ENCODE results near the gene CDX1. TPM values are rescaled to one million over a fixed set of nuclear protein-coding genes. Genes with fewer than 3 reads are reported as not detected.

CDX1 gene
- total RNA-seq, 1 donor from 2014 or later, result not detected

DNA sequence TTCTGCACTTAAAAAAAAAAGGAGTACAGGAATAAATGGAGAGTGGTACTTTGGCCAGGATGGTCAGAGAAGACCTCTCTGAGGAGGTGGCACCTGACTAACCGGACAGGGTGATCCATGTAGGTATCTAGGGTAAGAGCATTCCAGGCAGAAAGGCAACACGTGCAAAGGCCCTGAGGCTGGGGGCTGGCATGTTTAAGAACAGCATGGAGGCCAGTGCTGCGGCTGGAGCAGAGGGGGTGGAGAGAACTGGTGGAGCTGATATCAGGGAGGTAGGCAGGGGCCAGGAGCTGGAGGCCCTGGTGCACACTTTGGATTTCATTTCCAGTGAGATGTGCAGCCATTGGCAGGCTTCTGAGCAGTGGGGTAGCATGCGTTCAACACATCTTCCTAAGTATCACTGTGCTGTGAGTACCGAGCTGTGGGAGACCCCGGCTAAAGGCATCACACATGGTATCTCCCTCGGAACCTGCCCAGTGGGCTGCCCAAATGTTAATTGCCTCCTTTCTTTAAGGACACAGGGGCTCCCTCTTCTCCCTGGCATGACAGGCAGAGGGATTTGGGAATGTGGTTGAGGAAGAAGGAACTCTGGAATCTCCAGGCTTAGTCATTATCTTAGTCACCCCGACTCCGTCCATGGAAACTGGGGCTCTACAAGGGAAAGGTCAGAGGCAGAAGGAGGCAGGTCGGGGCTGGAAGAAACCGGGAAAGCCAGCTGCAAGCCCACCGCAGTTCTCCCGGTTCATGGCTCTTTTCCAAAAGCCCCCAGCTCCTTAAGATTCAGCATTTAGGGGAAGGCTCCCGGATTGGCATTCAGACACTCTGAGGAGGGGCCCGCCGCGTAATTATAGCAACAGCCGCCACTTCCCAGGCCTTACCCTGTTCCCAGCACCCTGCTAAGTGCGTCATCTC lies 41.9 kb downstream of the CDX1 start:
- DNase-seq (ENCODE audit: low read depth), result peak; percentile 18

DNA sequence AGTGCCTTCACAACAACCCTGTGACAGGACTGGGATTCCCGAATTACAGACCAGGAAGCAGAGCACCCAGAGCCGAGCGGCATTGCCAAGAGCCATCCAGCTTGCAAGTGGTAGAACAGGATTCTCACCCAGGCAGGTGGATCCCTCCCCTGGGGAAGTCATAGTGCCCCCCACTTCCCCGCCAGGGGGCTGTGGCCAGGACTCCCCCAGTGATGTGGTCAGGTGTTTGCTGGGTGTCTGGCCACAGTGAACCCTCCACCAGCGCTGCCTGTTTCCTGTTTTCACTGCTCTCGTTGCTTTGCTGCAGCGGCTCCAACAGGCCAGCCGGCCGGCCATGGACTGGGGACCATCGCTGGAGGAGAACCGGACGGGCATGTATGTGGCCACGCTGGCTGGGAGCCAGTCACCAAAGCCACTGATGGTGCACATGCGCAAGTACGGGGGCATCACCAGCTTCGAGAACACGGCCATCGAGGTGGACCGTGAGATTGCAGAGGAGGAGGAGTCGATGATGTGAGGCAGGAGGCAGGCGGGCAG lies 42.6 kb downstream of the CDX1 start:
- DNase-seq (ENCODE audit: low read depth), result no peak

DNA sequence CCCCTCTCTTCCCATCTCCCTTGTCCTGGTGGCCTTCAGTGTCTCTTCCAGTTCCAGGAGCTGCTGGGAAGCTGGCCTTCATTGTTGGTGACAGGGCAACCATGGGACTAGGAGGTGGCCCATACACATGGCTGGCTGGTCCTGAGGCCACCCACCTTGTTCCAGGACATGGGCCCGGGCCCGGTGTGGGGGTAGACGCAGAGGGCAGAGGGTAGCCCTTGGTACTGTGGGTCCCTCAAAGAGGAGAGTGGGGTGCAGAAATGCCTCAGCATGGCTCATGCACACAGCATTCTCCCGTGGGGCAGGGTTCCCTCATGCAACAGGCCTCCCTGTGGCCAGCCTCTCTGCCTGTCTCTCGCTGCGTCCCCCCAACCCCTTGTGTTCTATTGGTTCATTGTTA lies 44.1 kb downstream of the CDX1 start:
- no peak for DNase-seq (ENCODE audit: low read depth)

DNA sequence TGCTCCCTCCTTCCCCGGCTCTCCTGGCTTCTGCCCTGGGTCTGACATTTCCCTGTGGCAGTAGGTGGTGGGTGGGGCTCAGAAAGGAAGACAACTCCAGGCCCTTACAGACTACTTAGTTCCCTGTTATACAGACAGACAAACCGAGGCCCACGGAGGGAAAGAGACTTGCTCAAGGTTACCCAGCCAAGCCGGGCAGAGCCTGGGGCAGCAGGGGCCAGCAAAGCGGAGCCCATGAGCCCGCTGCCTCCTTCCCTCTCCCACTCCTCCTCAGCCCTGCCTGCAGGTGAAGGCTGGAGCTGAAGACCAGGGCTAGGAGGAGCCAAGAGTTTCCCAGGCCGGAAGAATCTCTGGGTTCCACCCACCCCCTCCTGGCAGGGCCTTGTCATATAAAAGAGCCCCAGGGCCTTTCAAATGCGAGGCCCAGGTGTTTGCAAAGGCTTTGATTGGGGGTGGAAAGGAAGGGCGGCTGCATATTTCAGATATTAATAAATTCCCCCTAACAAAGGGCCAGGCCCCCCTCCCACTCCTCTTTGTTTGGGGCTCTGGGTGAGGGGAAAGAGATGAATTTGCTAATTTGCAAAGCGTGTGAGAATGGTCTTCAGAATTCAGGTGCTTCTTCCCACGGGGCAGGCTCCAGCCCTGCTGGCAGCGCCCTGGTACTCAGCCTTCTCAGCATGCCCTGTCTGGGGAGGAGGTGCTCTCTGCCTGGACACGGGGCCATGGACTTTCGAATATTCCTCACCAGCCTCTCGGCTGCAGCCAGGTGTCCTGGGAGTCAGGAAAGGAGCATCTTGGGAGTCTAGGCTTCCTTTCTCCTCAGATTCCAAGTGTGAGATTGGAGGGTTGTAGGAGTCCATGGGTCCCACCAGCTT lies 44.8 kb downstream of the CDX1 start:
- DNase-seq (ENCODE audit: low read depth), result no peak

DNA sequence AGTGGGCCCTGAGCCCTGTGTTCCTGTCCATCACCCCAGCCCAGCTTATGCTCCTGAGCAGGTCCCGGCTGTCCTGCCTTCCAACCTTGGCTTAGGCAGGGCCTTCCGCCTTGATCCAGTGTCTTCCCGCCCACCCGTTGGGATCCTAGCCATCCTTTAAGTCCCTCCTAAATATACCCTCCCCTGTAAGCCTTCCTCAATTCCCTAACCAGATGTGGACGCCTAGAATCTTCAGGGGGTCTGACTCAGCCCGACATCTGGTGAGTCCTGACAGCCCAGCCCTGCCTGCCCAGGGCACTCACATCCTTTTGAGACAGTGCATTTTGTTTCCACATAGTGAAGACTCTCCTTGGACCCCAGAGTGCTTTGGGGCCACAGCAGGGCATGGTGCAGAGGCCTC lies 47.0 kb downstream of the CDX1 start:
- no peak for DNase-seq (ENCODE audit: low read depth)

DNA sequence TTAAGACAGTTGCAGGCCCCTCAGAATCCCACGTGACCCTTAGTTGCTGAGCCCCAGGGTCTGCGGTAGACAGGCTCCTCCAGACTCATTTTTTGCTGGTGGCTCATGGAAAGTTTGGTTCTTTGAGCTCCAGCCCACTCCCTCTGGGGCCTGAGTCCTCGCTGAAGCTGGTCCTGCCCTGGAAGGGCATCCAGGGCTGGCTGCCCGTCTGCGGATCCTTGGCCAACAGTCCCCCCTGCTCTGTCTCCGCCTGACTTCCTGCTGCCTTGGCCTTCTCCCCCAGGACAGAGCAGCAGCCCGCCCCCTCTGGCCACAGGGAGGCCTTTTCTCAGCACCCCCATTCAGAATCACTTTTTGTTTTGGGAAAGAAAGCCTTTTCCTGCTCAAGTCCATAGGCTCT lies 47.7 kb downstream of the CDX1 start:
- no peak for DNase-seq (ENCODE audit: low read depth)

DNA sequence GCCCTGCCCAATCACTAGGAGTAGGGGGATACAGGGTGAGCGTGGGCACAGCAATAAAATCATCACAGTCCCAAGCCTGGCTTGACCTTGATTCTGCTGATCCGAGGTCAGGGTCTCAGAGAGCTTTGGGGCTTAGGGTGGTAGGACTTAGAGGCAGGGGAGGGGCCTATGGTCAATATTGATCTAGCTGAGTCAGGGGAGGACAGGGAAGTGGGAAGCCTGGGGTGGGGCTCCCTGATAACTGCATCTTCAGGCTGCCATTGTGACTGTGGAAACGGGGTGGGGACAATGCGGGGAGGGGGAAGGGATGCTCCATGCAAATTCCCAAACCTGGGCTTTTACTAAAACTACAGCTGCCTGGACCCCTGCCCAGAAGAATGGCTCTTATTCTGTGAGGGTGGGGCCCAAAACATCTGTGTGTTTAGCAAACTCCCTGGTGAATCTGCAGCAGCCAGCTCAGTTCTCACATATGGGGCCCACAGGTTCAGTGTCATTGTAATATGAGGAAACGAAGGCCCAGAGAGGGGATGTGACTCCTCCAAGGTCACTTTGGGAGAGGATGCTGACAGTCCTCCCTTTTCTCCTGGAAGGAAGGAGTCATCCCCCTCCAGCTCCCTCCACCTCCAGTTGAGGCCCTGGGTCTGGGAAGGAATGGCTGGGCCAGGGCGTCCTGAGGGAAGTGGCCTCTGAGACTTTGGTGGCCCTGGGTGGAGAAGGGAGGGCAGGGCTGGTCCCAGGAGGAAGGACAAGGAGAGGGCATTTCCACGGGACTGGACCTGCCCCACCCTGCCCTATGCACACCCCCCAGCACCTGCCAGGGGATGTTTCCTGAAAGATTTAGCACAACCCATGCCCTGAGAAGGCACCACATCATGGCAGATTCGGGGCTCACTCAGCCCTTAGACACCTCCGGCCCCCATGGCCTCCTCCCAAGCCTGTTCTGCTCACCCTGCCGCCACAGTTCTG lies 49.7 kb downstream of the CDX1 start:
- DNase-seq (ENCODE audit: low read depth), result no peak

DNA sequence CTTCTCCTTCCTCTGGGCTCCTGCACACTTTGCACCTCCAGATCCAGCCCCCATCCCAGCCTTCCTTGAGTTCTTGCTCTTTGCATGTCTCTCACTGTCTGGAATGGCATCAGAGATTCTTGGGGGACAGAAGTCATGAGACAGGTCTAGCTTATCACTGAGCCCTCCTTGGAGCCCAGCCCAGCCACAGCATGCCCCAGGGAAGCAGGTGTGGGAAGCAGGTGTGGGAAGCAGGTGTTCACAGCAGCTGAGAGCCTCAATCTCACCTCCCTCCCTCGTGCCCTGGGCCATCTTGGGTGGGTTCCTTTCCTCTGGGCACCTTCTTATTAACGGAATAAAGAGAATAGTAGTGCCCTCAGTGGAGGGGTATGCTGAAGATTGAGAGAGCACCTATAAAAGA lies 50.5 kb downstream of the CDX1 start:
- no peak for DNase-seq (ENCODE audit: low read depth)

DNA sequence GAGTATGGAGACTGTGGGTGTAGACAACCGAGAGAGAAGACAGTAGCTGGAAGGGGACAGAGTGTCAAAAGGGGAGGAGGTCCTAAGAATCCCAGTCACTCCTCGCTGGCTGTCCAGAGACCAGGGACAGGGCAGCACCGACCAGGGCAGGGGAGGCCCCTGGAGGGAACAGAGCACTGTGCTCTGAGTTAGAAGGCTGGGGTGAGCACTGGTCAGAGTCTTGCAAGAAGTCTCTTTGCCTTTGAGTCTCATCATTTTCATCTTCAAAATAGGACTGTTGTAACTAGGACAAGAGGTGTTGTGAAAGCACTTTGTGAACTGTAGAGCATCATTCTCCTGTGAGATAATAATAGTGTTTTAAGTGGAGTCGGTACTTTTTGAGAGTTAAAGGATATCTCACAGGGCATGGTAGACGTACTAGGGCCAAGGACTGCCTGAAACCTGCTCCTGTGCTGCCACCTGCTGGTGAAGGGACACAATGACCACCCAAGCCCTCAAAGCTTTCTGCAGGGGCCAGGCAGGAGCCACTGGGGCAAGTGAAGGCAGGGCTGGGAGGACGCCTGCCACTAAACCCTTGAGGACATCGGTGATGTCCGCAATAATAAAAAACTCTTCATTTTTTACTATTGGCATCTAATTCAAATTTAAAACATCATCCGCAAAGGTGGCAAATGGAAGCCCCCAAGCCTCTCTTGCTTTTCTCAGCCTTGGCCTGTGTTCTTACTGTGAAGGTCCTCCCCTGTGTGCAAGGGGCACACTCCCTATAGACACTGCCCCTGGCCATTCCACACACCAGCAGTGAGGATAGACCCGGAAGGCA lies 51.5 kb downstream of the CDX1 start:
- peak; percentile 58 for DNase-seq (ENCODE audit: low read depth)

DNA sequence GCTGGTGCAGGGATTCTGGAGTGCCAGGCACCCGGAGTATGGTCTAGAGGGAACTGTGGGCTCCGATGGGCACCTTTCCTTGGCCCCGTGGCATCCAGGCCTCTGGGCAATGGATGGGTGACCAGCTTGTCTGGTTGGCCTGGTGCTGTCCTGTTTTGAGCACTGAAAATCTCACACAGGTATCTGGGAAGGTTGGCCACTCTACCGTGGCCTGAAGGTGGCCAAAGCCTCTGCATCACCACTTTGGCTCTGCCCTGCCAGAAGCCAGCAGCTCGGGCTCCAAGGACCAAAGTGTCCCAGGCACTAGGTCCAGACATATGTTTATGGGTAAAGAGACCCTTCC lies 52.1 kb downstream of the CDX1 start:
- DNase-seq (ENCODE audit: low read depth), result no peak

DNA sequence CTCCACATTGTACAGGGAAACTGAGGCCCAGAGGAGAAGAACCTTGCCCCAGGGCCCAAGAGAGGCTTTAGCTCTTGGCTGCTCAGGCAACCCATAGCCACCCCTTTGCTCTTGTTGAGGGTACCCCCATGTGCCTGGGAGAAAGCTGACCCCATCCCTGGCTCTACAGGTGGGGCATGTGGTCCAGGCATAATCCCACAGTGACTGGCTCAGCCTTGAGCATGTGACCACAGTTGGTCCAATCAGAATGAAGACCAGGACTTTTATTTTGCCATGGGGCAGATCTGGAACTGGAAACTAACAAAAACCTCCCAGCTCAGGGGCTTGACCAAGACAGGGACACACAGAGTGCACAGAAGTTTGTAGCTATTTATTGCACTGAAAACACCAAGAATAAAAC lies 52.6 kb downstream of the CDX1 start:
- no peak for DNase-seq (ENCODE audit: low read depth)

DNA sequence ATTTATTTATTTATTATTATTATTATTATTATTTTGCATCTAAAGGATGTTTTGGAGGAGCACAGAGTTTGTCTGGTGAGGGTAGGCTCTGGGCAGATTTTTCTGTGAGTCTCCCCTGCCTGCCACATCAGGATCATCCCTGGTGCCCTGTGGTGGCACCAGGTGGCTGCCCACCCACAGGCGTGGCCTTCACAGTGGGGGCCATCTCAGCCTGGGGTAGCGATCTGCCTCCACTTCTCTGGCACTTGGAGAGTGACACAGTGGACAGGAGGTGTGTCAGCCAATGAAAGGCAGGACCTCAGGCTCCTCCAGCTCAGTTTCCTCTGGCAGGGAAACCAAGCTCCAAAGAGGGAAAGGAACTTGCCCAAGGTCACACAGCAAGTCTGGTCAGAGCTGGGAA lies 53.3 kb downstream of the CDX1 start:
- no peak for DNase-seq (ENCODE audit: low read depth)

DNA sequence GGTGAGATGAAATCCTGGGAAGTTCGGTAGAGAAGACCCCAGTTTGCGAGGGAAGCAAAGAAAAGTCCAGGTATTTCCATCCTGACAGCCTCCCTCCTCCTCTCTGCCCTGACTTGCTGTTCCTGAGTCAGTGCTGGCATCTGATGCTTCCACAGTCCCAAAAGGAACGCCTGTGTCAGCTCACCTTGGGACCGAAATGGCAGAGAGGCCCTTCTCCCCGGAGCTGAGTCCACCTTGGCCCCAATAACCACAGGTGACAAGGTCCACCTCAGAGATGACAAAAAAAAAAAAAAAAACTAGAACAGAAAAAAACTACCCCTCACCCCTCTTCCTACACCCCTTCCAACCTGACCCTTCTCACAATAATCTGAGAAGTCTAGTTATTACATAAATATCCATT lies 54.9 kb downstream of the CDX1 start:
- no peak for DNase-seq (ENCODE audit: low read depth)

DNA sequence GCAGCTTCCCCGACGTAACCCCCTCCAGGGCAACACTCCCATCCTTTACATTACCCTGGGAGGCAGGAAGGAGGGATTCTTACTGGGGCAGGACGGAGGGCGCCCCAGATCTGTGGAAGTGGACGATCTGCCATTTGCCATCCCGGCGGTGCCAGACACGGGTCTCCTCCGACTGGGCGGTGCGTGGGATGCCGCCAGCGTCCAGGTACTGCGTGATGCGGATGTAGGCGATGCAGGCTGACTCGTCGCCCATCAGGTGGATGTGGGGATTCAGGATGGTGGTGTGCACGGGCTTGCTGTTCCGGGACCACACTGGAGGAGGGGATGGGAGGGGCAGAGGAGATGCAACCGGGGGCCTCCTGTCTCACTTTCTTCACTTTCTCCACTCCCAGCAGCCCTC lies 56.3 kb downstream of the CDX1 start:
- no peak for DNase-seq (ENCODE audit: low read depth)

DNA sequence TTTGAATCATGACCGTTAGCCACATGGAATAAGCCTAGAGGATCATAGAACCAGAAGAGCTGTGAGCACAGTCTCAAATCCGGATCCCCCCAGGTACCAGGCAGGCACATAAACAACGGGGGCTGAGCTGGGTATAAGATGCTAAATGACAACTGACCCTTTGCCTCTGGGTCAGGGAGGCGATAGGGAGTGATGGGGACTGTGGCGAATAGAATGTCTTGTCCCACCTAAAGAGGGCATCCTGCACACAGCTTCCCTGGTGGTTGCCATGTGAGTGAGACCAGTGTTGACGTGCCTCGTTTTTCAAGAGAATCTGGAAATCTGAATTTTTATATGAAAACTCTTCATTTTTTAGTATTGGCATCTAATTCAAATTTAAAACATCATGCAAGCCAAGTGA lies 56.9 kb downstream of the CDX1 start:
- DNase-seq (ENCODE audit: low read depth), result no peak

DNA sequence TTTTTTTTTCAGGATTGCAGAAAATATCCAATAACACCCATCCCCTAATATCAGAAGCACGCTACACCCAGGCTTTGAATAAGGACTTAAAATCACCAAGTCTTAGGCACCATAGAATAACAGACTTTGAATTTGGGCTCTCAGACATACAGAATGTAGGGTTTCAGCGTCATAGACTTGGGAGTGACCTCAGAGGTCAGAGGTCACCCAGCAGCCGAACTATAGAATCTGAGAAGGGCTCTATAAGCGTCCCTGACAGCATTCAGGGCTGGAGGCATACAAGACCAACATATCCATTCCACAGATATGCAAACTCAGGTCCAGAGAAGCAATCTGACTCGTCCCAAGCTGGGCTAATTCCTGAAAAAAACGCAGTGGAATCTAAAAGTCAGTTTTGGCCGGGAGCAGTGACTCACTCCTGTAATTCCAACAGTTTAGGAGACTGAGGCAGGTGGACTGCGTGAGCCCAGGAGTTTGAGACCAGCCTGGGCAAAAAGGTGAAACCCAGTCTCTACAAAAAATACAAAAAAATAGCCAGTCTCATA lies 58.0 kb downstream of the CDX1 start:
- no peak for DNase-seq (ENCODE audit: low read depth)

DNA sequence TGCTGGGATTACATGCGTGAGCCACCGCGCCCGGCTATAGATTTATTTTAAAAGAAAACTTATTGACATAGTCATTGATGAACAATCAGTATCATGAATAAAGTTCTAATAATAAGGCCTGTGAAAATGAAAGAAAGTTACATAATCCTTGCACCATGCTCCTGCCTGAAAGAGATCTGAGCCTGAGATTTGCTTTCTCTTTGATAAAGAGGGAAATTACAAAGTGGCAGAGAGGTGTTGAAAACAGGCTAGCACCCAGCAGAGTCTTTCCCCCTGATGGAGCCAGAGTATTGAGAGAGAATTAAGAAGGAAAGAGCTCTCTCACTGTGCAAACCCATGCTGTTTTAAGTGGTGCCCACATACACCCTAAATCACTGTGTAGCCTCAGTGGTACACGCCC lies 60.5 kb downstream of the CDX1 start:
- DNase-seq (ENCODE audit: low read depth), result no peak

DNA sequence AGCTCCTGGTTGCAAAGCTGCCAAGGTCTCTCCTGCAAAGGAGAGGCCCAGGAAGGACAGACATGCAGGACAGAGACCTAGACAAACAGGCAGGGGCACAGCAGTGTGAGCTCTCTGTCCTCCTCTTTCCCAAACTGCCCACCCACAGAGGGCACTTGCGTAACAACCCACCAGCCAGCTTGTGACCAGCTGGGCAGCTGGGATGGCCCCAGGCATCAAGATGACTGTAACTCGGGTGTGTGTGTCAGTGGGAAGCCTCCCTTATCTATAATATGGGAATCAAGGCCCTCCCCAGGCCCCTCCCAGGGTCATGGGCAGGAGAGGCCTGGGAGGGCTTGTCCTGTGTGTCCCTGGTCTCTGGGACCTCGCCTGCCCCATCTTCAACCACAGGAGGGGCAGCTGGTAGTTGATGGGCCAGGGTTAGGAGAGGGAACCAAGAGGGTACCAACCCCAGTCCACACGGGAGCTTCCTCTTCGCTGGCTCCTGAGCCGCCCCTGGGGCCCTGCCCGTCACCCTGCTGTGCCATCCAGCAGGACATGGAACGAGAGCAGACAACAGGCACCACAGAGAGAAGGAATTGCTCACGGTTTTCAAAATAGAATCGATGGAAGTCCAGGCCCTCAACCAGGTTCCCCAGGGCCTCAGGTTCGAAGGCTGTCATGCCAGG lies 61.2 kb downstream of the CDX1 start:
- no peak for DNase-seq (ENCODE audit: low read depth)

DNA sequence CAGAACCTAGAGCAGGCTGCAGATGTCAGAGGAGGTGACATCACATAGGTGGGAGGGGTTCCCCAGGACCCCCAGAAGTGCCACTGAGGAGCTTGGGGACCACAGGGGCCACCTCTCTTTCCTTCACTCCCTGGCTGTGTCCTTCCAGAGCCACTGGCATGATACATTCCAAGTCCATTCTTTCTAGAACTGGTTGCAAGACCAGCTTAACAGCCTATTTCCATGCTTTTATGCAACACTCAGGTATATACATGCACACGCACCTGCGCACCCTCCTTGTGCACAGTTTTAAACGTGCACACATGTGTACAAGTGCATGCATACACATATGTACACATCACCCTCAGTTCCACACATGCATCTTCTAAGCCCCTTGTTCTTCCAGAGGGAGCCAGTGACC lies 63.0 kb downstream of the CDX1 start:
- no peak for DNase-seq (ENCODE audit: low read depth)

DNA sequence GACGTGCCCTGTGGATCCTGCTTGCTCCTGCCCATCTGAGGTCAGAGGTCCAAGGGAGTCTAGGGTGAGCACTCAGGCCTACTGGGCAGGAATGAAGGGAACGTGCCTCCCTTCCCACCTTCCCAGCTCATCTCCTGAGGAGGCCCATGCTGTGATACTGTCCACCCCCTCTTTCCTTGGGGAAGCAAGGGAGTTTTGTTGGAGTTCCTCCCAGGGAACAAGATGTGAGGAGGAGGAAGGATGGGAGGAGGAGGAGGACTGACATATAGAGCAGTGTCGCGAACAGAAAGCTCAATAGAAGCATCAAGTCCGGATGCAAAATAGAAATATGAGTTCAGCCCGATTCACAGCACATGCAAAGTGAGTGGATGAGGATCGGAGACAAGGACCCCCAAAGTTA lies 64.3 kb downstream of the CDX1 start:
- DNase-seq (ENCODE audit: low read depth), result no peak

All from renal cortical epithelial cell (primary cell).